Neural cell (in vitro differentiated cells): ENCODE results near the gene MYCBP2.

Experiments
- CTCF ChIP-seq: fragments of 450-650 bp; IDR thresholded peaks from 2 replicates; pipeline ENCODE4 v1.5.1; 2014; ENCODE audit warnings: antibody characterized with exemption, mild to moderate bottlenecking, moderate library complexity; ENCODE audit not compliant: poor library complexity, severe bottlenecking
- EP300 ChIP-seq: fragments of 450-650 bp; conservative IDR thresholded peaks from 2 replicates; pipeline ENCODE4 v1.6.1; 2014; ENCODE audit warnings: antibody characterized with exemption, mild to moderate bottlenecking, moderate library complexity; ENCODE audit not compliant: poor library complexity, severe bottlenecking
- EZH2 ChIP-seq: fragments of 200-600, 300-800 bp; shearing (Covaris generic), sonication (generic); IDR thresholded peaks from 2 replicates; pipeline ENCODE4 v1.6.1; 2014; ENCODE audit warnings: antibody characterized with exemption, low read length, borderline replicate concordance, mild to moderate bottlenecking; ENCODE audit not compliant: insufficient read depth, poor library complexity, severe bottlenecking
- MXI1 ChIP-seq: fragments of 450-650 bp; conservative IDR thresholded peaks from 2 replicates; pipeline ENCODE4 v1.6.1; 2014; ENCODE audit warnings: antibody characterized with exemption, mild to moderate bottlenecking; ENCODE audit not compliant: poor library complexity, severe bottlenecking
- POLR2AphosphoS5 ChIP-seq: IDR thresholded peaks from 2 replicates; pipeline ENCODE4 v1.6.1; 2012
- RAD21 ChIP-seq: fragments of 450-650 bp; conservative IDR thresholded peaks from 2 replicates; pipeline ENCODE4 v1.6.1; 2014; ENCODE audit warnings: antibody characterized with exemption, mild to moderate bottlenecking, moderate library complexity

- TF ChIP-seq CTCF (no peak), EP300 (no peak), RAD21 (no peak), EZH2 (no peak), POLR2AphosphoS5 (no peak), MXI1 (no peak)
Measured at GRCh38 chr13:77219401-77219800, 107.5 kb downstream of the MYCBP2 start.
